ENCODE measurements around the gene MMAB. TPM values are rescaled to one million over a fixed set of nuclear protein-coding genes. Genes with fewer than 3 reads are reported as not detected.

The MMAB gene
- total and polyA plus RNA-seq, 2 donors (not counting 3 experiments of a cell fraction or from before 2014, with no cell fraction given), result 39.1 to 46.0 TPM

DNA sequence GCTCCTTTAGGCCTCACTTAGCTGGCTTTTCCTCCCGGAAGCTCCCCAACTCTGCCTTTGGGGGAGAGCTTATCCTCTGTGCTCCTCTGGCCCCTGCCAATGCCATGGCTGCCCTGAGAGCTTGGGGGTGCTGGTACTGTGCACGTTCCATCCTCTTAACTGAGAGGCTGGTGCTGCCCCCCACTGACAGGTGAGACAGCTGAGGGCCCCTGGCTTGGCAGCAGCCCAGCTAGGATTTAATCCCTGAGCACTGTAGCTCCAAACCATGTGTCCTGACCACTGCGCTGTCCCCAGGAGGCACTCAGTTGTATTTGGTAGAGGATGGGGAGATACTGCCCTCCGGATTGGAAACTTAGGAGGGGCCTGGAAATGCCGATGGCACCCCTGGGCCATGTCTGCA, 49.8 kb downstream of the MMAB start:
- Histone ChIP-seq H3K4me2 (ENCODE audit: insufficient read depth, low read length) (no peak overlapping the region), H3K79me2 (ENCODE audit: control insufficient read depth, insufficient read depth, low read length) (no peaks in the 10 kb centered on the region), H3K9ac (replicated peaks; ENCODE audit: extremely low read depth, insufficient read depth, low read length) (no peak overlapping the region), H3K4me3 (replicated peaks in 1 of 3; ENCODE audit: insufficient read depth in 1 of 3, low read depth in 1 of 3, low read length in 3 of 3) (no peak overlapping the region), H3K27me3 (ENCODE audit: control insufficient read depth in 2 of 2, insufficient read depth in 2 of 2, low read length in 2 of 2) (no peaks in the 10 kb centered on the region), H3K4me1 (ENCODE audit: control insufficient read depth, extremely low read depth, insufficient read depth, low read length) (peaks cover 25% of the 10 kb centered on the region), H4K20me1 (replicated peaks; ENCODE audit: control insufficient read depth, extremely low read depth, insufficient read depth, low read length) (no peaks in the 10 kb centered on the region), H3K9me3 (replicated peaks; ENCODE audit: control insufficient read depth, insufficient read depth, low read length) (no peaks in the 10 kb centered on the region), H3K27ac (ENCODE audit: insufficient read depth, low read depth, low read length) (no peak overlapping the region), H3K36me3 (ENCODE audit: control insufficient read depth in 2 of 2, extremely low read depth in 1 of 2, insufficient read depth in 2 of 2, low read length in 2 of 2) (peaks cover 0 to 32% of the 10 kb centered on the region in 2 experiments), H2AFZ (ENCODE audit: low read depth, low read length) (no peak overlapping the region), H3K9me1 (replicated peaks; ENCODE audit: control insufficient read depth, extremely low read depth, insufficient read depth, low read length) (no peaks in the 10 kb centered on the region)
- BruUV-seq (replicated peaks), result no TSS peak
- ChIA-PET CTCF (interaction anchor here (0.7 to 1.8 kb wide), 3 partner anchors 74 to 252 kb away, joined by 3 to 6 read pairs (median 4); no protein-coding TSS in a partner anchor), POLR2A (no interaction called here)
- FAIRE-seq, result no peak
- TF ChIP-seq FOS (IDR thresholded peaks at IDR 0.05; ENCODE audit: borderline replicate concordance, insufficient read depth, low read length) (no peak), POLR2AphosphoS5 (IDR thresholded peaks at IDR 0.05; ENCODE audit: insufficient read depth, low read depth, low read length) (no peak), MYC (IDR thresholded peaks at IDR 0.05; ENCODE audit: low read depth, low read length) (no peak), JUN (IDR thresholded peaks at IDR 0.05; ENCODE audit: borderline replicate concordance, insufficient read depth, insufficient read length, low read depth) (no peak), GATA2 (IDR thresholded peaks at IDR 0.05; ENCODE audit: insufficient read depth, insufficient read length, low read depth, low read length) (no peak), EZH2 (IDR thresholded peaks at IDR 0.05; ENCODE audit: borderline replicate concordance, low read depth, low read length, severe bottlenecking) (no peak), POLR2A (IDR thresholded peaks at IDR 0.05; ENCODE audit: low read depth, low read length) (no peak)
- dilution Hi-C loops (cut with MboI; ENCODE audit: extremely low pct_ligation_motif_present, low sequenced_read_pairs), result no loop called here
- intact Hi-C loops (cut with micrococcal nuclease), result no loop called here
- no peak for DNase-seq (ENCODE audit: low read depth, low spot score)

DNA sequence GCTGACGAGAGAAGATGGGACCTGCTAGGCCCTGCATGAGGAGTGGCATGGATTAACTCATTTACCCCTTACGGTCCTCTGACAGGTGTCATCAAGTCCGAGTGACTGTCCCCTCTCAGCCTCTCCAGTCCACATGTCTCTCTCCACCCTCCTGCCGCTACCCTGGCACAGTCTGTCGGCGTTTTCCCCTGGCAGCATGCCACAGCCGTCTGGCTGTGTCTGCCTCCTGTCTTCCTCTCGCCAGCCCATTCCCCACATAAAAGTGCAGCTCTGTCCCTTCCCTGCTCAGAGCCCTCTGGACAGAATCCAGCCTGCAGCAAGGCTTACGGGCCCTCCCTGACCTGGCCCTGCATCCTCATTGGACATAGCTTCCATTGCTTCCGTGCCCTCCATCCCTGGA, 50.2 kb downstream of the MMAB start:
- no TSS peak for BruUV-seq (replicated peaks)
- H3K27me3 ChIP-seq (ENCODE audit: control insufficient read depth in 2 of 2, insufficient read depth in 2 of 2, low read length in 2 of 2), result no peaks in the 10 kb centered on the region
- no peaks in the 10 kb centered on the region for H4K20me1 ChIP-seq (replicated peaks; ENCODE audit: control insufficient read depth, extremely low read depth, insufficient read depth, low read length)
- H3K4me2 ChIP-seq (ENCODE audit: insufficient read depth, low read length), result no peak overlapping the region
- intact Hi-C loops (cut with micrococcal nuclease) (no loop called here), dilution Hi-C loops (cut with MboI; ENCODE audit: extremely low pct_ligation_motif_present, low sequenced_read_pairs) (no loop called here)
- peaks cover 0 to 32% of the 10 kb centered on the region in 2 experiments for H3K36me3 ChIP-seq (ENCODE audit: control insufficient read depth in 2 of 2, extremely low read depth in 1 of 2, insufficient read depth in 2 of 2, low read length in 2 of 2)
- H3K4me1 ChIP-seq (ENCODE audit: control insufficient read depth, extremely low read depth, insufficient read depth, low read length), result peaks cover 27% of the 10 kb centered on the region
- no peak overlapping the region for H3K27ac ChIP-seq (ENCODE audit: insufficient read depth, low read depth, low read length)
- no peak for FAIRE-seq
- ChIA-PET CTCF (interaction anchor here (0.7 to 1.8 kb wide), 3 partner anchors 75 to 252 kb away, joined by 3 to 6 read pairs (median 4); no protein-coding TSS in a partner anchor), POLR2A (no interaction called here)
- no peak overlapping the region for H2AFZ ChIP-seq (ENCODE audit: low read depth, low read length)
- H3K79me2 ChIP-seq (ENCODE audit: control insufficient read depth, insufficient read depth, low read length), result no peaks in the 10 kb centered on the region
- no peaks in the 10 kb centered on the region for H3K9me1 ChIP-seq (replicated peaks; ENCODE audit: control insufficient read depth, extremely low read depth, insufficient read depth, low read length)
- TF ChIP-seq GATA2 (IDR thresholded peaks at IDR 0.05; ENCODE audit: insufficient read depth, insufficient read length, low read depth, low read length) (no peak), POLR2AphosphoS5 (IDR thresholded peaks at IDR 0.05; ENCODE audit: insufficient read depth, low read depth, low read length) (no peak), POLR2A (IDR thresholded peaks at IDR 0.05; ENCODE audit: low read depth, low read length) (no peak), EZH2 (IDR thresholded peaks at IDR 0.05; ENCODE audit: borderline replicate concordance, low read depth, low read length, severe bottlenecking) (no peak), JUN (IDR thresholded peaks at IDR 0.05; ENCODE audit: borderline replicate concordance, insufficient read depth, insufficient read length, low read depth) (no peak), FOS (IDR thresholded peaks at IDR 0.05; ENCODE audit: borderline replicate concordance, insufficient read depth, low read length) (no peak), MYC (IDR thresholded peaks at IDR 0.05; ENCODE audit: low read depth, low read length) (no peak), CTCF (IDR thresholded peaks at IDR 0.05; ENCODE audit: extremely low read depth in 1 of 2, insufficient read depth in 1 of 2, low read depth in 1 of 2, low read length in 2 of 2) (no peak)
- TF ChIP-seq, protein P1, sequence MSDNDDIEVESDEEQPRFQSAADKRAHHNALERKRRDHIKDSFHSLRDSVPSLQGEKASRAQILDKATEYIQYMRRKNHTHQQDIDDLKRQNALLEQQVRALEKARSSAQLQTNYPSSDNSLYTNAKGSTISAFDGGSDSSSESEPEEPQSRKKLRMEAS (IDR thresholded peaks at IDR 0.05; ENCODE audit: insufficient read depth, insufficient read length), result no peak
- no peak for DNase-seq (ENCODE audit: low read depth, low spot score)
- H3K9ac ChIP-seq (replicated peaks; ENCODE audit: extremely low read depth, insufficient read depth, low read length), result no peak overlapping the region
- H3K9me3 ChIP-seq (replicated peaks; ENCODE audit: control insufficient read depth, insufficient read depth, low read length), result no peaks in the 10 kb centered on the region
- no peak overlapping the region for H3K4me3 ChIP-seq (replicated peaks in 1 of 3; ENCODE audit: insufficient read depth in 1 of 3, low read depth in 1 of 3, low read length in 3 of 3)

Measured in endothelial cell of umbilical vein (primary cell).